K562 (cell line): ENCODE measurements around the gene PRR15L. TPM values are rescaled to one million over a fixed set of nuclear protein-coding genes. Genes with fewer than 3 reads are reported as not detected.
A peak's percentile ranks its signal among the peaks of the same experiment; 100 is the strongest.

Experiments
- CBX3 ChIP-seq, 2 experiments: IDR thresholded peaks; 1 replicate in 1 of 2; 2 replicates in 1 of 2; pipeline ENCODE4 v1.6.1; 2012; ENCODE audit warnings: inconsistent platforms in 2 of 2, low read length in 2 of 2, borderline replicate concordance in 1 of 2, control low read depth in 1 of 2
- CBX8 ChIP-seq: fragments of 200-600 bp; sonication (generic); IDR thresholded peaks from 2 replicates; pipeline ENCODE4 v1.6.1; 2012; ENCODE audit warnings: borderline replicate concordance, mixed run types, low read depth, mild to moderate bottlenecking, moderate library complexity, mixed read lengths, low read length, control low read depth, inconsistent platforms; ENCODE audit not compliant: poor library complexity, severe bottlenecking; ENCODE audit errors: extremely low read depth
- CC2D1A ChIP-seq: fragments of 450-650 bp; IDR thresholded peaks from 2 replicates; pipeline ENCODE4 v1.6.1; 2017; ENCODE audit warnings: mild to moderate bottlenecking
- CHCHD3 ChIP-seq: fragments of 250-450 bp; sonication (Bioruptor Pico); IDR thresholded peaks from 2 replicates; pipeline ENCODE4 v2.1.2; 2022; ENCODE audit warnings: mild to moderate bottlenecking
- ETV6 ChIP-seq, 3 experiments: fragments of 150-350 bp in 1 of 3; sonication (generic) in 1 of 3; formaldehyde crosslinking in 1 of 3; IDR thresholded peaks; 2 replicates each; pipeline versions ENCODE4 v1.6.1 to v1.8.0; 2014 to 2022; ENCODE audit warnings: borderline replicate concordance in 2 of 3, low read depth in 2 of 3, antibody characterized with exemption in 1 of 3, low read length in 1 of 3, mild to moderate bottlenecking in 1 of 3, missing genetic modification reagents in 1 of 3
- EWSR1 ChIP-seq: fragments of 450-650 bp; IDR thresholded peaks from 2 replicates; pipeline ENCODE4 v1.6.1; 2018; ENCODE audit warnings: borderline replicate concordance, mild to moderate bottlenecking, low read depth, moderate library complexity; ENCODE audit not compliant: partially characterized antibody
- KAT2B ChIP-seq: IDR thresholded peaks from one replicate; pipeline ENCODE4 v1.6.1; 2012; ENCODE audit warnings: low read depth, mild to moderate bottlenecking, control low read depth, inconsistent platforms, low read length, moderate library complexity
- KAT8 ChIP-seq: fragments of 450-650 bp; IDR thresholded peaks from 2 replicates; pipeline ENCODE4 v1.6.1; 2016; ENCODE audit warnings: low read depth, mild to moderate bottlenecking
- KHSRP ChIP-seq: fragments of 450-650 bp; IDR thresholded peaks from 2 replicates; pipeline ENCODE4 v1.6.1; 2017
- KLF10 ChIP-seq: fragments of 250-450 bp; sonication (Bioruptor Pico); IDR thresholded peaks from 2 replicates; pipeline ENCODE4 v1.6.1; 2021; ENCODE audit warnings: matching md5 sums
- NFXL1 ChIP-seq: fragments of 450-650 bp; formaldehyde crosslinking; IDR thresholded peaks from 2 replicates; pipeline ENCODE4 v1.4.0; 2021; ENCODE audit warnings: mild to moderate bottlenecking
- PML ChIP-seq: IDR thresholded peaks from 2 replicates; pipeline ENCODE4 v1.6.1; 2012; ENCODE audit warnings: low read length, inconsistent platforms
- RCOR1 ChIP-seq, 2 experiments: IDR thresholded peaks; 2 replicates each; pipeline ENCODE4 v1.6.1; 2012; ENCODE audit warnings: low read depth in 2 of 2, low read length in 2 of 2, borderline replicate concordance in 1 of 2, improper control_type of control experiment in 1 of 2
- SPI1 ChIP-seq: IDR thresholded peaks from 2 replicates; pipeline ENCODE4 v1.6.1; 2011; ENCODE audit warnings: low read depth, low read length, control low read depth, borderline replicate concordance
- TAL1 ChIP-seq: fragments of 450-650 bp; IDR thresholded peaks from 2 replicates; pipeline ENCODE4 v1.6.1; 2016; ENCODE audit warnings: mild to moderate bottlenecking
- ZMIZ1 ChIP-seq, 2 experiments: fragments of 150-350 bp in 1 of 2; IDR thresholded peaks; 2 replicates each; pipeline ENCODE4 v1.6.1; 2012 to 2016; ENCODE audit warnings: low read depth in 2 of 2, low read length in 2 of 2, mild to moderate bottlenecking in 1 of 2, moderate library complexity in 1 of 2
- ZNF133 ChIP-seq: fragments of 250-450 bp; sonication (Bioruptor Pico); IDR thresholded peaks from 2 replicates; pipeline ENCODE4 v1.4.0; 2020; ENCODE audit warnings: mild to moderate bottlenecking
- ZNF212 ChIP-seq: fragments of 450-650 bp; formaldehyde crosslinking; IDR thresholded peaks from 2 replicates; pipeline ENCODE4 v1.4.0; 2020; ENCODE audit warnings: mild to moderate bottlenecking
- polyA plus RNA-seq, 8 experiments: library from polyadenylated mRNA; depleted of rRNA in 4 of 8; stranded (reverse) in 5 of 8; unstranded in 3 of 8; fragments of >200 nt; fragmentation: Nextera tagmentation in 2 of 8; fragmentation: Illumina TruSeq in 1 of 8; extraction: Ambion mirVana in 2 of 8; extraction: Trizol in 1 of 8; gene quantifications; 2 replicates each; pipeline versions ENCODE4 v1.2.1 to v1.2.3, GENCODE V29; 2011 to 2014; ENCODE audit warnings: inconsistent platforms in 1 of 8, missing spikeins in 1 of 8
- total RNA-seq, 7 experiments: library from RNA; depleted of rRNA in 6 of 7; stranded (reverse); fragments of >200 nt in 6 of 7; fragmentation: Illumina TruSeq in 2 of 7; extraction: Trizol in 2 of 7; gene quantifications; 2 replicates each; pipeline versions ENCODE4 v1.2.1 to v1.2.3, GENCODE V29; 2011 to 2021; ENCODE audit warnings: low replicate concordance in 1 of 7
- TF ChIP-seq, protein P1 (sequence below): fragments of 450-650 bp; IDR thresholded peaks from 2 replicates; pipeline ENCODE4 v1.6.1; 2018; ENCODE audit not compliant: partially characterized antibody
- TF ChIP-seq, protein P2 (sequence below): sonication (generic); formaldehyde crosslinking; IDR thresholded peaks from 2 replicates; pipeline ENCODE4 v1.8.1; 2023; ENCODE audit warnings: mild to moderate bottlenecking, missing genetic modification reagents

PRR15L gene
- total and polyA plus RNA-seq, 9 of the 15 experiments (the other 6 are each of a cell fraction or from before 2014, with no cell fraction given), result 0.03 TPM; not detected in 8

DNA sequence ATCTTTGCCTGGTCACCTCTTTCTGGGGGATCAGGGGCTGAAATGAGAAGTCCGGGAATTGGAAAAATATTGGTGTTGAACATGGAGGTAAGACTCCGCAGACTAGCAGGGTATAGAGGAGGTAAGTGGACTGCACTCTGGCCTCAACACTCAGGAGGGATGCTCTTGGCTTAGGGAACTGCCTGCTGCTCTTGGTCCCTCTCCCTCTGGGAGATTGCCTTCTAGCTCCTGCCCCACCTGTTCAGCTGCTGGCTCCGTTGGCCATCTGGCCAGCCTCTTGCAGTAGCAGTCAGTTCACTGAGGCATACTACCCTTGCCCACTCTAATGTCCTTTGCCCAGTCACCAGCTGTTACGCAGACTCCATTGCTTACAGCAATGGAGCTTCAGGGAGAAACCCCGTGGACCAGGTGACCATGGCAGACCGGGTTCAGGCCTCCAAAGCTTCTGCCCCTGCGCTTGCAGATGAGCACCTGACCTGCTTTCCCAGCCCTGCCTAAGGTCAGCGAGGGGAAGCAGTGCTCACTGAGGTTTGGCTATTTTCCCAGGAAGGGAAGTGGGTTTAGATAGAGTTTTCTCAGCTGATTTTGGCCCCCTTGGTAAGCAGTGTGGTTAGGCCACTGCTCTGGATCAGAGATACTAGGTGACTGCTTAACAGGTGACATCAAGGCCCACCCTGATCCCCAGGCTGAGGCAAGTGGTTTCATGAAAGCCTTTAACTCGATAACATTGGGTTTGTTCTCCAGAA is 25.1 kb upstream of the PRR15L start (continued):
- TF ChIP-seq CBX3 (IDR thresholded peaks at IDR 0.05; ENCODE audit: borderline replicate concordance in 1 of 2, low read length in 2 of 2) (no peak), KLF10 (CRISPR knock-in tag) (no peak), KAT8 (no peak), RCOR1 (IDR thresholded peaks at IDR 0.05; ENCODE audit: borderline replicate concordance in 1 of 2, low read depth in 2 of 2, low read length in 2 of 2) (no peak), ZNF212 (CRISPR knock-in tag) (no peak), NFXL1 (no peak), EWSR1 (no peak), CHCHD3 (CRISPR knock-in tag) (no peak), CBX8 (no peak), KAT2B (no peak), ETV6 (IDR thresholded peaks at IDR 0.05; ENCODE audit: borderline replicate concordance in 1 of 2, low read depth in 2 of 2, low read length in 1 of 2) (no peak), ETV6 (CRISPR knock-in tag; IDR thresholded peaks at IDR 0.05; ENCODE audit: borderline replicate concordance) (no peak), KHSRP (no peak), ZNF133 (CRISPR knock-in tag) (no peak), TAL1 (no peak), ZMIZ1 (IDR thresholded peaks at IDR 0.05; ENCODE audit: low read depth in 2 of 2, low read length in 2 of 2) (no peak), PML (no peak), SPI1 (peak; percentile 63; the same call in 1 of the 2 replicates), CC2D1A (no peak)
- TF ChIP-seq, protein P1, sequence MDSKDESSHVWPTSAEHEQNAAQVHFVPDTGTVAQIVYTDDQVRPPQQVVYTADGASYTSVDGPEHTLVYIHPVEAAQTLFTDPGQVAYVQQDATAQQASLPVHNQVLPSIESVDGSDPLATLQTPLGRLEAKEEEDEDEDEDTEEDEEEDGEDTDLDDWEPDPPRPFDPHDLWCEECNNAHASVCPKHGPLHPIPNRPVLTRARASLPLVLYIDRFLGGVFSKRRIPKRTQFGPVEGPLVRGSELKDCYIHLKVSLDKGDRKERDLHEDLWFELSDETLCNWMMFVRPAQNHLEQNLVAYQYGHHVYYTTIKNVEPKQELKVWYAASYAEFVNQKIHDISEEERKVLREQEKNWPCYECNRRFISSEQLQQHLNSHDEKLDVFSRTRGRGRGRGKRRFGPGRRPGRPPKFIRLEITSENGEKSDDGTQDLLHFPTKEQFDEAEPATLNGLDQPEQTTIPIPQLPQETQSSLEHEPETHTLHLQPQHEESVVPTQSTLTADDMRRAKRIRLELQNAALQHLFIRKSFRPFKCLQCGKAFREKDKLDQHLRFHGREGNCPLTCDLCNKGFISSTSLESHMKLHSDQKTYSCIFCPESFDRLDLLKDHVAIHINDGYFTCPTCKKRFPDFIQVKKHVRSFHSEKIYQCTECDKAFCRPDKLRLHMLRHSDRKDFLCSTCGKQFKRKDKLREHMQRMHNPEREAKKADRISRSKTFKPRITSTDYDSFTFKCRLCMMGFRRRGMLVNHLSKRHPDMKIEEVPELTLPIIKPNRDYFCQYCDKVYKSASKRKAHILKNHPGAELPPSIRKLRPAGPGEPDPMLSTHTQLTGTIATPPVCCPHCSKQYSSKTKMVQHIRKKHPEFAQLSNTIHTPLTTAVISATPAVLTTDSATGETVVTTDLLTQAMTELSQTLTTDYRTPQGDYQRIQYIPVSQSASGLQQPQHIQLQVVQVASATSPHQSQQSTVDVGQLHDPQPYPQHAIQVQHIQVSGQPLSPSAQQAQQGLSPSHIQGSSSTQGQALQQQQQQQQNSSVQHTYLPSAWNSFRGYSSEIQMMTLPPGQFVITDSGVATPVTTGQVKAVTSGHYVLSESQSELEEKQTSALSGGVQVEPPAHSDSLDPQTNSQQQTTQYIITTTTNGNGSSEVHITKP, result no peak
- TF ChIP-seq, protein P2, sequence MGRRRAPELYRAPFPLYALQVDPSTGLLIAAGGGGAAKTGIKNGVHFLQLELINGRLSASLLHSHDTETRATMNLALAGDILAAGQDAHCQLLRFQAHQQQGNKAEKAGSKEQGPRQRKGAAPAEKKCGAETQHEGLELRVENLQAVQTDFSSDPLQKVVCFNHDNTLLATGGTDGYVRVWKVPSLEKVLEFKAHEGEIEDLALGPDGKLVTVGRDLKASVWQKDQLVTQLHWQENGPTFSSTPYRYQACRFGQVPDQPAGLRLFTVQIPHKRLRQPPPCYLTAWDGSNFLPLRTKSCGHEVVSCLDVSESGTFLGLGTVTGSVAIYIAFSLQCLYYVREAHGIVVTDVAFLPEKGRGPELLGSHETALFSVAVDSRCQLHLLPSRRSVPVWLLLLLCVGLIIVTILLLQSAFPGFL (CRISPR knock-in tag), result no peak
